ENCODE results near the gene ICE1.
"Not testable (repeated sequence)": the region's sequence is repeated elsewhere in the genome, so short reads cannot be mapped to it uniquely, and the experiment has no call there.

The ICE1 gene

GRCh38 chr5:5451863-5452262 is 29.4 kb downstream of the ICE1 start:
- no peak for DNase-seq

DNA sequence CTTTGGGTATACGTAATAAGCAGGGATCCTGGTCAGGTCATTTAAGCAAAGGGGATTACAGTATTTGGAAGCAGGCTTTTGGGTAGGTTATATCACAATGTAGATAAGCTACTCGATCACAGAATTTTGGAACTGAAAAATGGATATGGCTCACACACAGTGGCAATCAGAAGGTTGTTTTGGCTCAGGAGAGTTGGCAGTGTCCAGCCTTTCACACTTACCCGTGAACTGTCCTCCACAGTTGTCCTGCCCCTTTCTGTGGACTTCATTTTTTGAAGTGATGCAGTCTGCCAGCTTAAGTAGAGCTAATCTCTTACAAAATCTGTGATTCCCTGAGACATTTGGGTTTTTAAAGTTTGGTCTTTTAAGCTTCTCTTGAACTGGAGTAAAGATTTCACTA is 30.7 kb downstream of the ICE1 start:
- no peak for DNase-seq

GRCh38 chr5:5454391-5454790 is 31.9 kb downstream of the ICE1 start:
- no peak for DNase-seq

DNA sequence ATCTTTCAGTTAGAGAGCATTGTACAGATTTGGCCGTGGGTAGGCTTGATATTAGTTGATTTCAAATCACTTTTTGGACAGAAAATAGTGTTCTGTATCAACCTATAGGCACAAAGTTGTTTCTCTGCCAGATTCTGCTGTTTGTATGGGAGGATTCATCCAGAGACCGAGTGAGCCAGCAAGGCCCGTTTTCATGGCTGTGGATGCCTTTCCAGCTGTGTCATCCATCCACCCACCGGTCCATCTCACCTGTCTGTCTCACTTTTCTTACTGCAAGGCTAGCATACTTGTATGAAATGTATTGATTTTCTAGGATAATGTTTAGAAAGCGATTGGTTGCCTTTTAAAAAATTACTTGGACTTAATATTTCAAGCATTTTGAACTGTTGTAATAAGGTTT is 34.4 kb downstream of the ICE1 start:
- no peak for DNase-seq

DNA sequence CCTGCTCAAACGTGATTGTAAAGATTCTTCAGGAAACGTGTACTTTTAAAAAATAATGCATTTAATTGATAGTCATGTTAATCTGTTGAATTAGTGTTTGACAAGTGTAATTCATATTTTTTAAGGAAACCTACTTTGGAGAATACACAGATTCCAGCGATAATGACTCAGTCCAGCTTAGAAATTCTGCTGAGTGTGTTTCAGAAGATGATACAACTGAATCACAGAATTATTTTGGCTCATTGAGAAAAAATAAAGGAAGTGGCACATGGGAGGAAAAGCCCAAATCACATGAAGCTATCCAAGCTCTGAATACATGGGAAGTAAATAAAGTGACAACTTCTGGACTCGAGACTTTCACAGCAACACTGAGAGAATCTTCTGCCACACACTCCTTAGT is 37.8 kb downstream of the ICE1 start:
- no peak for DNase-seq

DNA sequence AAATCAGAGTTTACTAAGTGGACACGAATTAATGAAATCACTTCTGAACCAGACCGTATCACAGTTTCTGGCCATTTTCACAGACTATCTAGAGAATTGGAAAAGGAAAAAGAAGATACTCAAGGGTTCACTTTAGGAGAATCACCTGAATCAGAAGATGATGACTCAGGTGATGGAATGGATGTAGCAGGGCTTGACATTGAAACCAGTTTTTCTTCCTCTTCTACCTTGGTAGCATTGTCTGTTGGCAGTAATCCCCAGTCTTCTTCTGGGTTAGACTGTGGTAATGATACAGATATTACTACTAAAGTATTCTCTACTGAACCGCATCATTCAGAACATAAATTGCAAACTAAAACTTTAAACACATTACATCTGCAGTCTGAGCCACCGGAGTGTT is 38.5 kb downstream of the ICE1 start:
- DNase-seq, result no peak

DNA sequence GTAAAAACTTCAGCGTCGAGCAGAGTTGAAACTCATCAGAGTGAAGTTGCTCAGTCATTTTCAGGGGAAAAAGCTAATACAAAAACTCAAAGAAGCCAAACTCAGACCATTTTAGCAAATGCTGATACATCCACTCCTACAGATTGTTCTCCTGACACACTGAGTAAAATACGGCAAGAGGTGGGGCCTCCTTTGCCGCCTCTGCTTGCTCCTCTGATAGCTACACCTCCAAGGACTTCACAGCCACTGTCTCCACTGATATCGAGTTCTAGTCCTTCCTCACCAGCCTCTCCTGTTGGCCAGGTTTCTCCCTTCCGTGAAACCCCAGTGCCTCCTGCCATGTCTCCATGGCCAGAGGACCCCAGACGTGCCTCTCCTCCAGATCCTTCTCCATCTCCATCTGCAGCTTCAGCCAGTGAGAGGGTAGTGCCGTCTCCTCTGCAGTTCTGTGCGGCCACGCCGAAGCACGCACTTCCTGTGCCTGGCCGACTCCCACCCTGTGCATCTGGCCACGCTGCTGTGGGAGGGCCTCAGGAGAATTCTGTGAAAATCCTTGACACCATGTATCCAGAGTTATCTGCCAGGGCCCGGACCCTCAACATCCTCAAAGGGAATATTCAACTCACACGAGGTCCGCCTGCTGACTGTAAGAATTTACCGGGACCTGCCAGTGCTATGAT is 41.7 kb downstream of the ICE1 start:
- DNase-seq, result no peak

DNA sequence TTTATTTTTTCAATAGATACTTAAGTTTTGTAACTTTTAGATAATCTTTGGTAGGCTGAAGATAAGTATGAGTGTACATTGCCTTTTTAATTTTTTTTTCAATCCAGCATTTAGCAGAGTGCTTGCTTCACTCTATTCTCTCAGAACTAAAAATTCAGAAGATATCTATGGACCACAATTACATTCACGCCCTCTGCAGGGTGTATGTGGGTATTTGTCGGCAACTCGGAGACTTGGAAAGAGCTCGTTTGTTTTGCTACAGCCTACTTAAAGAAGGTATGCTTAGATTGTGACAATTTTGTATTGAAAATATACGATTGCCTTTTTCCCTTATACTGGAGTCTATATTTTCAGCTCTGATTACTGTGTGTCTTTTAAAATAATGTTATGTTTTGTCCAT is 43.8 kb downstream of the ICE1 start:
- DNase-seq, result no peak

DNA sequence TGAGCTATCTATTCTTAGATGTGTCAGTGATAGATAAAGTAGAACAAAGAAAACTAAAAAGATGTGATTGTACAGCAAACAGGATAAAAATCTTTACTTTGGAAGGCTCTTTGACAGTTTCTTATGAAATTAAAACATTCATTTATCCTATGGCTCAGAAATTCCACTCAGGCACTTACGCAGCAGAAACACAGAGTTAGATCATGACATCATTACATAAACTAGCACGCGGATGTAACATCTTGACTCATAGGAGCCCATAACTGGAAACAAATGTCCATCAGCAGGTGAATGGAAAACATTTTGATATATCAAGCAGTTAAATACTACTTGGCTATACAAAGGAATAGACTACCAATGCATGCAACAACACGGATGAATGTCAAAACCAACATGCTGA is 45.3 kb downstream of the ICE1 start:
- DNase-seq, result peak; percentile 30

DNA sequence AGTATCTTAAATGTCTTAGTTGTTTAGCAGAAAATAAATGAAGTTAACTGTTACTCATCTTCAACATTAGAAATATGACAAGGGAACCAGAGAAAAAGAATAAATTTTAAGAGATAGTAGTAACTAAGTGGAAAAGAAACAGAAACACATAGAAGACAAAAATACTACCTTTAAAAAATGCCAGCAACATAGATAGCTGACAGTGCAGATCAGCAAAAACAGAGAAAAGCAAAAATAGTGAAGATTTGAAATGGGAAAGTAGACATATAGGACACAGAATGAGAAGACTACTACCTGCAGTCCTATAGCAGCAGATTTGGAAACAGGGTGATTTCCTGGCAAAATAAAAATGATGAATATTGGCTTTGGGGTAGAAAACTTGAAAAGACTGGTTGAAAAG is 48.5 kb downstream of the ICE1 start:
- DNase-seq, result no peak

DNA sequence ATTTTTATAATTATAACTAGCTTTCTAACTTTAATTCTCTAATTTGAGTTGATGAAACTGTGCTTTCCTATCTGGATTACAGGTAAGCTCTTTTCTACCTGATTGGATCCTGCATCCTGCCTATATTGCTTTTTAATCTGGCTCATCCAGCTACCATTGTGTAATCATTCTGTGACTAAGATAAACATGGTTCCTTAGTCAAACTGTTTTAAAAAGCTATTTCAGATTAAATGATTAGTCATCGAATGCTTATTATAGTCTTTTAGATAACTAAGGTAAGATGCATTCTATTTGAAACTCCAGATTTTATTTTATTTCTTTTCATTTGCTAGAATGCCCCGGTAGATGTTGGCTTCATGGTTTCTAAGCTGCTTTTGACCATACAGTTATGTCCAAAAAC is 50.7 kb downstream of the ICE1 start:
- DNase-seq, result peak; percentile 16

DNA sequence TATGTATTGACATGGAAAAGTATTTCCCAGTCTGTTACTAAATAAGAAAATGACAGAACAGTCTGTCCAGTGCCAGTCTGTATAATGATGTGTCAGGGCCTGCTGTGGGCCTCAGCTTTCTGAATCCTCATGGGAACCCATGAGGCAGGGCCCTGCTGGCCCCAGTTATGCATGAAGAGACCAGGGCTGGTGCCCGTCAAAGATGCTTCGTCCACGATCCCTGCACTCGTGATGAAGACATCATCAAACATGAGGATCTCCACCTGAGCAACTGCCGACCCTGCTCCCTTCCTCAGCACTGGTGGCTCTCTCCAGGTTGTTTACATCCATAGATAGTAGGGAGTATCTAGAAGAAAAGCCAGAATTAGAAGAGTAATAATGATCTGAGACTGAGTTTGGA is 52.5 kb downstream of the ICE1 start:
- DNase-seq, result no peak

GRCh38 chr5:5475975-5476374 is 53.5 kb downstream of the ICE1 start:
- no peak for DNase-seq

GRCh38 chr5:5479578-5479977 is 57.1 kb downstream of the ICE1 start:
- not testable (repeated sequence) for DNase-seq

GRCh38 chr5:5480481-5481111 is 58.1 kb downstream of the ICE1 start:
- no peak for DNase-seq

DNA sequence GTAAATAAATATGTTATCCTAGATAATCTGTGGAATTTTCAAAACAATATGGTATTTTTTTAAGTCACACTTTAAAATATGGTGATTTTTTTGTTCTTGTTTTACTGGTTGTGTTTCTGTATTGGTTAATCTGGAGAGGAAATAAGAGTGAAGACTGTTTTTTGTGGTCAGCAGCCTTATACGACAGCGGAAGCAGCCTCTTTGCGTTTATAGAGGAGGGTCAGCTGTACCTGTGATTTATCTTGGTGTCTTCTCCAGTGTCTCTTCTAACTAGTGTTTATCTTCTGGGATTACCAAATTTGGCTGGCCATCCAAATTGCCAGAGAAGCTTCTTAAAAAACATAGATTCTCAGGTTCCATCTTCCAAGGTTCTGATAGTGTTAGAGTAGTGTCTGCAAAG is 58.7 kb downstream of the ICE1 start:
- DNase-seq, result no peak

DNA sequence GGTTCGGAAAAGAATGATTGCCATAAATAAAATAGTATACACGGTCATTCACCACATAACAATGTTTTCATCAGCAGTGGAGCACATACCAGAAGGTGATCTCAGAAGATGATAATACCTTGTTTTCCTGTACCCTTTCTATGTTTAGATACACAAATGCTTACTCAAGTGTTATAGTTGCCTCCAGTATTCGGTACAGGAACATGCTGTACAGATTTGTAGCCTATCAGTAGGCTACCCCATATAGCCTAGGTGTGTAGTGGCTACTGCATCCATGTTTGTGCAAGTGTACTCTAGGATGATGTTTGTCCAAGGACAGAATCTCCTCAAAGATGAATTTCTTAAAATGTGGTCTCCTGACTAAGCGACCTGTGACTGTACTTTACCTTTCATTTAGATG is 59.2 kb downstream of the ICE1 start:
- DNase-seq, result no peak

- DNase-seq, result no peak
Observed at GRCh38 chr5:5483350-5483749, 60.9 kb downstream of the ICE1 start.

DNA sequence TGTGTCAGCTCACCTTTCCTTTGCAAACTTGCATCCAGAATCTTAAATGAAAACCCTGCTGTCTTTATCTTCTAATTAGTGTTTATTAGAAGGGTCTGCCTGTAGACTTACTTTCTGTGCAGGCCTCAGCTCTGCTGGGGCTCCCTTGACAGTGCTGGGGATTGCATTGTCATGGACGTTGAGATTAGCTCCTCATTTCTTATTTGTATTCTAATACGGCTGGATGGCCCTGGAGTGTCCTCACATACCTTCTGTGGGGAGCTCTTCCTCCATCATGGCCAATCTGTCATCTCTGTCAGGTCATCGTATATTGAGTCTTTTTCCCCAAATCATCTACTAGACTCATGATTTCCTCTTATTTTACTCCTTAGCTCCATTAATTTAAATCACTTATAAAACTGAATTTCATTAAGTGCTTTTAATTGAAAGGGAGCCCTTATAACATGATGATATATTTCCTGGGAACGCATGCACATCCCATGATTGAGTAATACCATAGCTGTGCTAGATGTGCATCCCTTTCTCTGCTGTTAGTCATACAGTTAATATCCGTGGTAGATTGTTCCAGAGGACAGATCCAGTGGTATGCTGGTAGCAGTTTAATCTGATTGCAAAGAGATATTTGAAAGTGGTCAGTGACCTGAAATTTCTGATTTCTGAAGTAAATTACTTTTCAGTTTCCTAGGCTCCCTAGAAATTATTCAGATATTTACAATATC is 61.6 kb downstream of the ICE1 start:
- peak; percentile 34 for DNase-seq

- no peak for DNase-seq
Observed at GRCh38 chr5:5486122-5486521, 63.6 kb downstream of the ICE1 start.

DNA sequence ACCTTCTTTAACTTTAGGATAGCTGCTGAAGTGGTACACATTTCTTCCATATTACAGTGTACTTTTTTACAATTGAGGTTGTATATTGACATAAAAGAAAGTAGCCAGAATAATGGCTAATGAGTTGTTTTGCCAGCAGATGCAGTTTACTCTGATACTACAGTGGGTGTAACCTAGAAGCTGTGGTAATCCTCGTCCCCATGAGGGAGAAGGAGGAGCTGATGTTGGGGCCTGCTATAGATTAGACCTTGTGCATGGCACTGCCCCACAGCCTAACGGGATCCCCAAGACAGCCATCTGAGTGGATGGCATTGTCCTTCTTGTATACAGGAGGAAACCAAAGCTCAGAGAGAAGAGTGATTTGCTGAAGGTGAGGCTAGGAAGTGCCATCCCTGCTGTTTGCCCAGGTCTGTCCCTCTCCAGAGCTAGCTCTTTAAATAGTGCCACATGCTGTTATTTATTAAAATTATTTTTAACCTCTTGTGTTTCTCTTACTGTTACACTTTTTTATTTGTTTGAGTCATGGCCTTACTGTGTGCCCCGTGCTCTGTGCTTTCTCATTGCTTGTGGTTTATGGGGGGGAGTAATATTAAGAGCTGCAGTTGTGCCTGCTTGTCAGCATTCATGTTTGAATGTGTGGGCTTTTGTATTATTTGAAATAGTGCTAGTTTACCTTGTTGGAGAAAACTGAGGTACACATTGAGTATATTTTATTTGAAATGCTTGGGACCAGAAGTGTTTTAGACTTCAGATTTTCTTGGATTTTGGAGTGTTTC is 65.3 kb downstream of the ICE1 start:
- DNase-seq, result no peak

DNA sequence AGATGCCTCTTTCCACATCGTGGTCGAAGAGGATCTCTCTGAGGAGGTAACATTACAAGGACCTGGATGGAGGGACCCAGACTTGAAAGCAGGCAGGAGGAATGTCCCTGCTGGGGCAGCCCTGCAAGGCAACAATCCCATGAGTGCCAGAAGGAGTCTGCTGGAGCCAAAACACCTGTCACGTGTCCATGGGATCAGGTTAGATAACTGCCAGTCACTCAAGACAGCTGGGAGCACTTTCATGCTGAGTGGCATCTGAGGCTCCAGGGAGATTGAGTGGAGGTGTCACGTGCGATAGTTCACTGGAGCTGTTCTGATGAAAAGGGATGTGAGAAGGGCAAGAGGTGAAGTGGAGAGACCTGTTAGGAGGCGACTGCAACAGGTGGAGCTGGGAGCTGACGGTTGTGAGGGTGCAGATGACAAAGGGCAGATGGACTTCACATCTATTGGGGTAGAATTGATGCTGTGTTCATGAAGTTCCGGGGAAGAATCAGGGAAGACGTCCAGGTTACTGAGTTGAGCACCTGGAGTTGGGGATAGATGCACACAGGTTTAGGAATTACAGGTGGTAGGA is 68.4 kb downstream of the ICE1 start:
- DNase-seq, result no peak
